ENCODE data around the gene ZIC4. TPM values are rescaled to one million over a fixed set of nuclear protein-coding genes. Genes with fewer than 3 reads are reported as not detected.

Gene ZIC4
- total RNA-seq, 2 donors from 2014 or later: not detected

DNA sequence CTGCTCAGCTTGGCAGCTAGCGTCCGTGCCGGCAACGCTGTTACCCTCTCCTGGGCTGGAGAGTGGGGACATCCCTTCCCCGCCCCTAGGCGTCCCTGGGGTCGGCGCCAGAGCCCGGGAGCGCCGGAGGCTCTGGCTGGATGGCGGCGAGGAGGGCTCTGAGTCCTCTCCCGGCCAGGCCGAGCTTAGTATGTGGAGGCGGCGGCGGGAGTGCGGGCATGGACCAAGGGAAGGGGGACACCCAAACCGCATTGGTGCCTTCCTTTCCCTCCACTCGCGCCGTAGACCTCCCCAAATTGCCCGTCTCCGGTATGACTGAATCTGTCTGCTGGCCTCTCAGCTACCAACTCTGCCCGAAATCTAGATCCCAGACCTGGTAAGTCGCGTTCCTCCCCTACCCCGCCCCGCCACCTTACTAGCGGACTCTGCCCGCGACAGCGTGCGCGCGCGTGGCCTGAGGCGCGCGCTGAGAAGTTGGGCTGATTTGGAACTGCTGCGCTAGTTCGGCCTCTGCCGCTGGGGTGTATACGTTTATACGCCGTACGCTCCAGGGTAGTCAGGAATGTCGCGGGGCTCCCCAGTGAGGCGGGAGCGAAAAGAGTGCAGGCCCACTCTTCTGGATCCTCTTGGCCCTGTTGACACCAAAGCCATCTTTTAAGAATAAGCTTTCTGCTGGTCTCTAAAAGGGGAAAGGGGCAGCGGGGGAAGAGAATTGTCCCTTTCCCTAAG lies 15.0 kb upstream of the ZIC4 start:
- H3K4me3 ChIP-seq: peak overlapping the region in 1 of 2 donors; percentile 10
- H3K9me3 ChIP-seq: no peaks in the 10 kb centered on the region
- DNase-seq (ENCODE audit: low spot score): no peak
- H3K4me1 ChIP-seq: peaks cover 0 to 29% of the 10 kb centered on the region in 2 donors
- TF ChIP-seq, protein P1, sequence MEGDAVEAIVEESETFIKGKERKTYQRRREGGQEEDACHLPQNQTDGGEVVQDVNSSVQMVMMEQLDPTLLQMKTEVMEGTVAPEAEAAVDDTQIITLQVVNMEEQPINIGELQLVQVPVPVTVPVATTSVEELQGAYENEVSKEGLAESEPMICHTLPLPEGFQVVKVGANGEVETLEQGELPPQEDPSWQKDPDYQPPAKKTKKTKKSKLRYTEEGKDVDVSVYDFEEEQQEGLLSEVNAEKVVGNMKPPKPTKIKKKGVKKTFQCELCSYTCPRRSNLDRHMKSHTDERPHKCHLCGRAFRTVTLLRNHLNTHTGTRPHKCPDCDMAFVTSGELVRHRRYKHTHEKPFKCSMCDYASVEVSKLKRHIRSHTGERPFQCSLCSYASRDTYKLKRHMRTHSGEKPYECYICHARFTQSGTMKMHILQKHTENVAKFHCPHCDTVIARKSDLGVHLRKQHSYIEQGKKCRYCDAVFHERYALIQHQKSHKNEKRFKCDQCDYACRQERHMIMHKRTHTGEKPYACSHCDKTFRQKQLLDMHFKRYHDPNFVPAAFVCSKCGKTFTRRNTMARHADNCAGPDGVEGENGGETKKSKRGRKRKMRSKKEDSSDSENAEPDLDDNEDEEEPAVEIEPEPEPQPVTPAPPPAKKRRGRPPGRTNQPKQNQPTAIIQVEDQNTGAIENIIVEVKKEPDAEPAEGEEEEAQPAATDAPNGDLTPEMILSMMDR (IDR thresholded peaks at IDR 0.05): no peak
- H3K27ac ChIP-seq: no peak overlapping the region
- peaks cover 47 to 54% of the 10 kb centered on the region in 2 donors for H3K27me3 ChIP-seq
- H3K36me3 ChIP-seq: no peaks in the 10 kb centered on the region

DNA sequence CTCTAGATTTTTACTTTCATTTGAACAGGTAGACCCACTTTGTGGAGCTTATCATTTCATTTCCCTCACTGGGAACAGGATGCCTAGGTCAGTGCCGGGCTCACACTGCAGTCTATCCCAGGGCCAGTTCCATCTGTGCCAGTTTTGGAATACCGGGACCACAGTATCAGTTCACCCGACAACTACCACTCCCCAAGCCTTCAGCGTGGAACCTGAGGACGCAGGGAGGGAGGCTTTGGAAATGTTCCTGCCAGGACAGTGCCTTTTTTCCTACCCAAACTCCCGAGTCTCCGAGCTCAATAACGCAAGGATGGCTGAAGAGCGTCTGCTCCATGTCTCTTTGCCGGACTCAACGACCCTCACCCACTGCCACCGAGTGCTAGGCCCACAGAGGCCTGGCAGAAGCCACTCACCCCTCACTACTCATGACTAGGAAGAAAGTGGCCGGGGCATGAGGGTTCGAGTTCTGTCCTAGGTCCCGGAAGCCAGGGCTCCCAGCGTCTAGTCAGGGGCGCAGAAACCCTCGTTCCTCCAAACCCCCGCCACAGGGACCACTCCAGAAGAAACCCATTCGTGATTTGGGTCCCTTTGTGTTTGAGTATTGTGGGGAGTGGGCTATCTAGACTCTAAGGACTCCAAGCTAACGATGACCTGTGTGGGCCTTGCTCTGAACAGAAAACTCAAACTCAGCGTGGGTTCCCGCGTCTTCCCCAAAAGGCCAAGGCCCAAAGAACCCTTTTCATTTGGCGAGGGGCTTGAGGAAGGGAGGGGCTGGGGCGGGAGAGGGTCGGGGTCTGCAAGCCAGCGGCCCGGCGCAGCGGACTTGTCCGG lies 14.2 kb upstream of the ZIC4 start:
- H3K4me3 ChIP-seq: no peak overlapping the region
- H3K27me3 ChIP-seq: peaks cover 42 to 56% of the 10 kb centered on the region in 2 donors

DNA sequence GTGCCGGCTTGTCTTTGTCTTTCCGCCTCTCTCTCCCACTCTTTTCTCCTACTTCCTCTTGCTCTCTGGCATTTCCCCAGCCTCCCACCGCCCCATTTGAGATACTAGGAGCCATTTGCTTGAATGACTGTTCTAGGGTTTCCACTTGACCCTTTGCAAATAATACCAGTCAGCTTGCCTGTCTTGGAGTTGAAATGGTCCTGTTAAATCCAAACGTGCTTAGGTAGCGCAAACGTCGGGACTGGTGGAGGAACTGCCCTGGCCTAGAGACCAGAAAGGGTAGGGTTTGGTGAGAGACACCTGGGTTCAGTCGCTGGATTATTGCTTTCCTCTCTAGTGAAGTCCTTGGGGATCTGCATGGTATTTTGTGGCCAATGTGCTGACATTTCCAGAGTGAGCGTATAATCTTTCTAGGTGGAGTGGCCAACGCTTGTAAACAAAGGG lies 13.5 kb upstream of the ZIC4 start:
- DNase-seq (ENCODE audit: low spot score): no peak
- H3K4me3 ChIP-seq: no peak overlapping the region
- no peaks in the 10 kb centered on the region for H3K36me3 ChIP-seq
- peaks cover 0 to 29% of the 10 kb centered on the region in 2 donors for H3K4me1 ChIP-seq
- peaks cover 0 to 10% of the 10 kb centered on the region in 2 donors for H3K9me3 ChIP-seq
- no peak overlapping the region for H3K27ac ChIP-seq
- H3K27me3 ChIP-seq: peaks cover 41 to 62% of the 10 kb centered on the region in 2 donors
- TF ChIP-seq, protein P1 (IDR thresholded peaks at IDR 0.05): no peak

More for the DNA sequence above, 14.2 kb upstream of the ZIC4 start:
- H3K9me3 ChIP-seq: peaks cover 0 to 3% of the 10 kb centered on the region in 2 donors
- H3K4me1 ChIP-seq: peaks cover 0 to 29% of the 10 kb centered on the region in 2 donors
- H3K27ac ChIP-seq: no peak overlapping the region
- no peak for DNase-seq (ENCODE audit: low spot score)
- no peaks in the 10 kb centered on the region for H3K36me3 ChIP-seq
- TF ChIP-seq, protein P1 (IDR thresholded peaks at IDR 0.05): no peak

DNA sequence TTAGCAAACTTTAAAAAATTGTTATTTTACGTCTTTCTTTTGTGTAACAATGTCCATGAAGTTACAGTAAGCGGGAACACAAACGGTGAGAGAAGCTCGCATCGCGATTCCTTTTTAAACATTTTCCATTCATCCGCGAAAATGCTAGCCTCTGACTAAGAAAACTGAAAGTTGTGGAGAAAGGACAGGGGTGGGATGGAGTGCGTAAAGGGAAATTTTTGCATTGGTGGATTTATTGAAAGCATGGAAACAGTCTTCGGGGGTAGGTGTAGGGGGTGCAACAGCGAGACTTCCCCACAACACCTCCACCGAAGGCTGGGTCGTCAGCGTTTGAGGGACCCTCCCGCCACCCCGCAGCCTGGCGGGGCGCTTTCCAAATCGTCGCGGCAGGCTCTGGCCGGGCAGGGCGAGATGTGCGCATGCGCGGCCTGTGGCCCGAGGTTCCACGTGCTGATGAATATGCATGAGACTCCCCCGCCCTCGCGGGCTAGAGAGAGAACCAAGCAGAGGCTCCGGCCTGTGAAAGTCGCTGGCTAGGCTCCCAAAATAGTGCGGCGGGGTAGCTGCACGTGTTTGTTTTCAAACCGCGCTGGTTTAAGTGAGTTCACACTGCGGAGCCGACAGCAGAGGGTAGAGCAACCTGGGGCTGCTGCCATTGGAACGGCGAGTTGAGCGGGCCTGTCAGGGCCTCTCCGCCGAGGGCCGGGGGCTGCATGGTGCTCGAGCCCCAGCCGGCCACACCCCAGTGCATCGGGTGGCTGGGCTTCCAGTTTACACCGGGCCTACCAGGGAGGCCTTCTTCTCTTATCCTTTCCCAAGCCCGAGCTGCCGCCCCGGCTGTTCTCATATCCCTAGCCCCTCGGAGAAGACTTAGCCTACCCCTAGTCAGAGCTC lies 12.7 kb upstream of the ZIC4 start:
- H3K9me3 ChIP-seq: peaks cover 0 to 18% of the 10 kb centered on the region in 2 donors

DNA sequence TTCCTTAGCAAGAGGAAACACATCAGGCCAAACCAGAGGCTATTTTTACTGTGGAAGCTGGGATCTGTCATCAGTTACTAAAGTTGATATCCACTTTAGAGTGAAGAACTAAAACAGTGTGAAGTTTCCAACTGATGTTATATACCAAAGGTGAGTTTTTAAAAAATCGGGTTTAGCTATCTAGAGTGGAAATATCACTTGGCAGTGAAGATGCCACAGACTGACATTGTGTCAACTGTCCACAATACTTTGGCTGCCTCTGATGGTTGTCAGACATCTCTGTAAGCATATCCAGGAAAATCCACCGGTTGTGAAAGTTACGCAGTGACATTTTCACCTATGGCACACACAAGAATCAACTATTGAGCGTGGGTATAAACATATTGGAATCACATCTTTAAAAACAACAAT lies 12.0 kb upstream of the ZIC4 start:
- H3K9me3 ChIP-seq: peaks cover 0 to 19% of the 10 kb centered on the region in 2 donors
- TF ChIP-seq, protein P1 (IDR thresholded peaks at IDR 0.05): no peak
- no peak overlapping the region for H3K4me3 ChIP-seq
- peaks cover 54 to 65% of the 10 kb centered on the region in 2 donors for H3K27me3 ChIP-seq
- H3K27ac ChIP-seq: no peak overlapping the region
- no peaks in the 10 kb centered on the region for H3K36me3 ChIP-seq
- no peak for DNase-seq (ENCODE audit: low spot score)
- peaks cover 0 to 30% of the 10 kb centered on the region in 2 donors for H3K4me1 ChIP-seq

More for the DNA sequence above, 12.7 kb upstream of the ZIC4 start:
- H3K4me3 ChIP-seq: no peak overlapping the region
- peaks cover 49 to 65% of the 10 kb centered on the region in 2 donors for H3K27me3 ChIP-seq
- DNase-seq (ENCODE audit: low spot score): no peak
- H3K27ac ChIP-seq: no peak overlapping the region
- no peaks in the 10 kb centered on the region for H3K36me3 ChIP-seq
- H3K4me1 ChIP-seq: peaks cover 0 to 29% of the 10 kb centered on the region in 2 donors
- TF ChIP-seq, protein P1 (IDR thresholded peaks at IDR 0.05): no peak

Measured in right atrium auricular region (tissue), 2 donors.